ENCODE results near the gene HOXB8. TPM values are rescaled to one million over a fixed set of nuclear protein-coding genes. Genes with fewer than 3 reads are reported as not detected.

Gene HOXB8
- total RNA-seq, 1 donor from 2014 or later = not detected

DNA sequence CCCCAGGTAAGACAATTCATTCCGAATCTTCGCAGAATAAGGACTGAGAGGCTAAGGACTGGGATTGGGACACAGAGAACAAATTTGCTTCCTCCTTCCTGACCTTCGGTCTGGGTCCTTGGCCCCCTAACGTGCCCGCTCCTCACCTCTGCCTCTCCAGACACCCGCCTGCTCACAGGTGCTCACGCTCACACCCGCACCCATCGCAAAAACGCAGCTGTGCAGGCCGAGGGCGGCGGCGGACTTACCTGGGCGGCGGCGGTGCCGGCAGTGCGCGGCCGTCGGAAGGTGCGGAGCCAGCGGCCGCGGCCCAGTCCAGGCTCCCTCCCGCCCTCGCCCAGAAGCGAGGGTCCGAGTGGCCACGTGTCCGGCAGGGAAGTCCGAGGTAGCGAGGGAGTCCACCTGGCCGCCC is 18.2 kb upstream of the HOXB8 start:
- Mint-ChIP-seq H3K4me1 (ENCODE audit: low read depth, unreplicated experiment) (no peaks in the 10 kb centered on the region), H3K27ac (ENCODE audit: unreplicated experiment) (no peak overlapping the region), H3K9me3 (ENCODE audit: unreplicated experiment) (peaks cover 5% of the 10 kb centered on the region), H3K27me3 (ENCODE audit: unreplicated experiment) (peaks cover 40% of the 10 kb centered on the region), H3K36me3 (ENCODE audit: unreplicated experiment) (no peaks in the 10 kb centered on the region), H3K4me3 (ENCODE audit: unreplicated experiment) (no peak overlapping the region)
- DNase-seq = no peak
- TF ChIP-seq, protein P1, sequence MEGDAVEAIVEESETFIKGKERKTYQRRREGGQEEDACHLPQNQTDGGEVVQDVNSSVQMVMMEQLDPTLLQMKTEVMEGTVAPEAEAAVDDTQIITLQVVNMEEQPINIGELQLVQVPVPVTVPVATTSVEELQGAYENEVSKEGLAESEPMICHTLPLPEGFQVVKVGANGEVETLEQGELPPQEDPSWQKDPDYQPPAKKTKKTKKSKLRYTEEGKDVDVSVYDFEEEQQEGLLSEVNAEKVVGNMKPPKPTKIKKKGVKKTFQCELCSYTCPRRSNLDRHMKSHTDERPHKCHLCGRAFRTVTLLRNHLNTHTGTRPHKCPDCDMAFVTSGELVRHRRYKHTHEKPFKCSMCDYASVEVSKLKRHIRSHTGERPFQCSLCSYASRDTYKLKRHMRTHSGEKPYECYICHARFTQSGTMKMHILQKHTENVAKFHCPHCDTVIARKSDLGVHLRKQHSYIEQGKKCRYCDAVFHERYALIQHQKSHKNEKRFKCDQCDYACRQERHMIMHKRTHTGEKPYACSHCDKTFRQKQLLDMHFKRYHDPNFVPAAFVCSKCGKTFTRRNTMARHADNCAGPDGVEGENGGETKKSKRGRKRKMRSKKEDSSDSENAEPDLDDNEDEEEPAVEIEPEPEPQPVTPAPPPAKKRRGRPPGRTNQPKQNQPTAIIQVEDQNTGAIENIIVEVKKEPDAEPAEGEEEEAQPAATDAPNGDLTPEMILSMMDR (IDR thresholded peaks at IDR 0.05; ENCODE audit: partially characterized antibody, unreplicated experiment) = no peak

DNA sequence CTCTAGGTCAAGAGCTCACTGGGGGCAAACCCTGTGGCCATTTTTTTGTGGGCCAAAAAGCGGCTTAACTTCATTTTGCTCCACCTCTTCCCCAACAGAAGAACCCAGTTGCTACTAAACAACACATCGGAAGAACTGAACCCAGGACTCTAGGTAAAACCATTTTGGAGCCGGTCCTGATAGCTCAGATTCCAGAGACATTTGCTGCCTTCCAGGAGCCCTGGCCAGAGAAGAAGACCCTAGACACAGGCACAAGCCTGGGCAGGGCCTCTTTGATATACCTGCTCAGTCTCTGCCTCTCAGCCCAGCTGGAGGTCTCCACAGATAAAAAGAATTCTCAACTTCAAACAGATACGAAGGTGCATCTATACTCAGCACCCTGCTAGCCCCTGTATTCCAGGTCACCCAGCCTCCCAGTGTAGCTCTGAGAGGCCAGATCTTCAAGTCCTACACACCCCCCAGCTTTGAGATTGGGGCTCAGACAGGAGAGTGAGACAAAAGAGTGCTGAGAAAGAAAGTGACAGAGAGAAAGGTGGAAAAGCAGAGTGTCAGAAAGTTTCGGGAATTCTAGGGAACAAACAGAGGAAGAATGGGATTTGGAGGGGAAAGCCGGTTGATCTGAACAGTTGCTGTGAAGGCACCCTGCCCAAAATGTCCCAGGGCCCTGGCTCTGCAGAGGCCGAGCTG is 17.6 kb upstream of the HOXB8 start:
- DNase-seq = no peak
- TF ChIP-seq, protein P1 (IDR thresholded peaks at IDR 0.05; ENCODE audit: partially characterized antibody, unreplicated experiment) = no peak
- Mint-ChIP-seq H3K4me1 (ENCODE audit: low read depth, unreplicated experiment) (no peaks in the 10 kb centered on the region), H3K36me3 (ENCODE audit: unreplicated experiment) (no peaks in the 10 kb centered on the region), H3K27ac (ENCODE audit: unreplicated experiment) (no peak overlapping the region), H3K4me3 (ENCODE audit: unreplicated experiment) (no peak overlapping the region), H3K9me3 (ENCODE audit: unreplicated experiment) (peaks cover 6% of the 10 kb centered on the region), H3K27me3 (ENCODE audit: unreplicated experiment) (peaks cover 43% of the 10 kb centered on the region)

DNA sequence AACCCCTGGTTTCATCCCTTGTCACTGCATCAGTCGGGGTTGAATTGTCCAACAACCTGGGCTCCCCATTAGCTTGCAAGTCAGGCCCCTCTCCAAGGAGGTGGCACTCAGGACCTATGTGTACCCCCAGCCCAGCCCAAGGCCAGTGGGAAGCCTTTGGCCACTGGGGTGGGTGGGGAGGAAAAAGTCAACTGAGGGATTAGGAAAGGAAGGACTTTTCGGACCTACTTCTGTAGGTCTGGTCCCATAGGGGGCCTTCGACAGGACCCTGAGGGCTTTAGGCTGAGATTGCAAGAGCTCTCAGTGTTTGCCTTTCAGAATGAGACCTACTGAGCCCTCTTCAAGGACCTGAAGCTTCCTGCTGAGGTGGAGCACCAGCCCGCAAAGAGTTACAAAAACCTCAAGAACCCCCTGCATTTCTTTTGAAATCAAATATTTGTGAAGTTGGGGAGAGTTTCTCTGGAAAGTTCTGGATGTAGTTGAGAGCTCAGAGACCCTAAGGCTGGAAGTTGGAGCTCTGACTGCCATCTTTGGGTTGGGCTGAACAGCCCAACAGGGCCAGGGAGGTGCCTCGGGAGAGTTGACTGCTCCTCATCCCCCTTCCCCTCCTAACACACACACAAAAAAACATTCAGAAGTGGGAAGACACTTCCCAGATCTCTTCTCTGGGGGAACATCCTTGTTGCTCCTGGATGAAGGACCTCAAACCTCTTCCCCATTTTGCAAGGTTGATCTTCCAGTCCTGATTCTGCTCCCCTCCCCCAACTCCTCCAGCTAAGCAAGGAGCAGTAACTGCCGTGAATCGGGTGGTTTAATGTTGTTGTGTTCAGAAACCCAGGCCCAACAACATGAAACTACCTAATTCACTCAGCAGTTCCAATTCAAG is 16.8 kb upstream of the HOXB8 start:
- H3K4me3 Mint-ChIP-seq (ENCODE audit: unreplicated experiment) = no peak overlapping the region
- H3K27ac Mint-ChIP-seq (ENCODE audit: unreplicated experiment) = no peak overlapping the region
- no peaks in the 10 kb centered on the region for H3K36me3 Mint-ChIP-seq (ENCODE audit: unreplicated experiment)
- DNase-seq = no peak
- peaks cover 41% of the 10 kb centered on the region for H3K27me3 Mint-ChIP-seq (ENCODE audit: unreplicated experiment)
- H3K9me3 Mint-ChIP-seq (ENCODE audit: unreplicated experiment) = peaks cover 6% of the 10 kb centered on the region
- TF ChIP-seq, protein P1 (IDR thresholded peaks at IDR 0.05; ENCODE audit: partially characterized antibody, unreplicated experiment) = no peak
- H3K4me1 Mint-ChIP-seq (ENCODE audit: low read depth, unreplicated experiment) = no peaks in the 10 kb centered on the region

DNA sequence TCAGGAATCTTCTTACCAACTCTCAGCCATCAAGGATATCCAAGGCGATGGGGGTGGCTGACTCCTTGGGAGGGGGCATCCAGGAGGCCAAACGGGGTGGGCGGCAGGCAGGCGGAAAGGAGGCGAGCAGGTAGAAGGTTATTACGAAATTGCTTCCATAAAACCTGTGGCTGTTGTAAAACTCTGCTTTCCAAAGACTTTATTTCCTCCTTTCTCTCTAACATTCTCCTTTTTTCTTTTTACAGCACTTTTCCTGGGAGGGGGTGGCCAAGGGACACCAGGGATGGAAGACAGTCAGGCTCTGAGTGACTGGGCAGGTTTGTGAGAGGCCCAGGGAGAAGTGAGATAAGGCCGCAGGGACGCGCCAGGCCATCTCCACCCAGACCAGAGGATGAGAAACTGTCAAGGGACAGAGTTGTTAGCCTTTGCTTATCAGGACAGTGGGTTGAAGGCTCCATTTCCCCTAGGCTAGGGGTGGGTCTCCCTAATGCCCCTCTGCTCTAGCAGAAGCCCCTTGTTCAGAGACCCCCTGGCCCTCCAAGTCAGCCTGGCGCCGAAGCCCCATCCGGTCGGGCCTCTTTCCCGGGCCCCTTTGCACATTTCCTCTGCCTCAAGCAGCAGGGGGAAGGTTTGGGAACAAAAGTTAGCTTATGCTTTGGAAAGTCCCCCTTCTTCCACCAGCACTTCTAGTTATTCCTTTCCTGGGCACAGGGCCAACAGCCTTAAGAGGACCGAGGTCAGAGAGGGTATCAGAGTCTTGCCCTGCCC is 16.0 kb upstream of the HOXB8 start:
- Mint-ChIP-seq H3K4me3 (ENCODE audit: unreplicated experiment) (no peak overlapping the region), H3K9me3 (ENCODE audit: unreplicated experiment) (peaks cover 6% of the 10 kb centered on the region), H3K36me3 (ENCODE audit: unreplicated experiment) (no peaks in the 10 kb centered on the region), H3K27ac (ENCODE audit: unreplicated experiment) (no peak overlapping the region), H3K4me1 (ENCODE audit: low read depth, unreplicated experiment) (no peaks in the 10 kb centered on the region), H3K27me3 (ENCODE audit: unreplicated experiment) (peaks cover 34% of the 10 kb centered on the region)
- DNase-seq = no peak
- TF ChIP-seq, protein P1 (IDR thresholded peaks at IDR 0.05; ENCODE audit: partially characterized antibody, unreplicated experiment) = no peak
